Fibroblast of skin of back (primary cell): Measurements from ENCODE around the gene KIAA1191.

Experiments used
- DNase-seq: peaks from one replicate; pipeline ENCODE4 v3.0.0-alpha.2; 2013

Gene KIAA1191

GRCh38 chr5:176365351-176366231, 4.0 kb upstream of the KIAA1191 start, which contains the start of gene ARL10:
ARL10 (plus strand) TSS chr5:176365487; CDS start chr5:176365564, 77 bp downstream.
- peak; percentile 83 for DNase-seq

- DNase-seq = no peak
These were observed 3.3 kb upstream of the KIAA1191 start for GRCh38 chr5:176364765-176365350.

GRCh38 chr5:176362233-176362490, 598 bp upstream of the KIAA1191 start:
- DNase-seq = no peak

GRCh38 chr5:176360894-176361436, 599 bp downstream of the KIAA1191 start:
- peak; percentile 11 for DNase-seq

GRCh38 chr5:176359658-176360057, 1.9 kb downstream of the KIAA1191 start:
- DNase-seq = no peak

- no peak for DNase-seq
These were observed 5.4 kb downstream of the KIAA1191 start for GRCh38 chr5:176356179-176356566.

- no peak for DNase-seq
These were observed 6.0 kb downstream of the KIAA1191 start for GRCh38 chr5:176355400-176356178.

- no peak for DNase-seq
These were observed 8.0 kb downstream of the KIAA1191 start for GRCh38 chr5:176353533-176353932.

GRCh38 chr5:176352116-176352878, 9.3 kb downstream of the KIAA1191 start:
- no peak for DNase-seq

GRCh38 chr5:176350416-176350815, 11.1 kb downstream of the KIAA1191 start:
- no peak for DNase-seq

- DNase-seq = no peak
These were observed 18.7 kb downstream of the KIAA1191 start for GRCh38 chr5:176342766-176343458.

GRCh38 chr5:176342158-176342483, 19.4 kb downstream of the KIAA1191 start:
- no peak for DNase-seq

- no peak for DNase-seq
These were observed 20.0 kb downstream of the KIAA1191 start for GRCh38 chr5:176341325-176342157.

- no peak for DNase-seq
These were observed 22.3 kb downstream of the KIAA1191 start for GRCh38 chr5:176339304-176339703.

- DNase-seq = no peak
These were observed 23.7 kb downstream of the KIAA1191 start for GRCh38 chr5:176337913-176338312.

- no peak for DNase-seq
These were observed 27.4 kb downstream of the KIAA1191 start for GRCh38 chr5:176334031-176334770.

GRCh38 chr5:176320577-176320976, 41.0 kb downstream of the KIAA1191 start:
- DNase-seq = no peak

- no peak for DNase-seq
These were observed 41.6 kb downstream of the KIAA1191 start for GRCh38 chr5:176319827-176320554.
